Right lobe of liver (tissue), 6 donors: ENCODE data around the gene KCNAB1. TPM values are rescaled to one million over a fixed set of nuclear protein-coding genes. Genes with fewer than 3 reads are reported as not detected.
A peak's percentile ranks its signal among the peaks of the same experiment; 100 is the strongest.

Experiments used
- ATAC-seq, 4 donors: fragments of 200-7000 bp; cut with Tn5 transposase; one replicate each; pipeline ENCODE4 v1.9.1; 2020; ENCODE audit warnings: mild to moderate bottlenecking in 4 of 4, moderate library complexity in 4 of 4
- DNase-seq, 3 donors: peaks; one replicate each; pipeline ENCODE4 v3.0.0-alpha.2; 2020
- H3K27ac ChIP-seq, 3 donors: fragments of 200-600 bp; one replicate each; pipeline ENCODE4 v1.8.0; 2022
- H3K27me3 ChIP-seq, 2 donors: fragments of 200-600 bp; one replicate each; pipeline ENCODE4 v1.8.0; 2022
- H3K36me3 ChIP-seq, 4 donors: fragments of 200-600 bp; sonication (generic) in 1 of 4; one replicate each; pipeline versions ENCODE4 v1.5.1 to v1.8.0; 2017 to 2022; ENCODE audit warnings: control low read depth in 1 of 4
- H3K4me1 ChIP-seq, 4 donors: fragments of 200-600 bp; sonication (generic) in 1 of 4; one replicate each; pipeline versions ENCODE4 v1.5.1 to v1.8.0; 2017 to 2022; ENCODE audit warnings: control low read depth in 1 of 4
- H3K4me3 ChIP-seq, 3 donors: fragments of 200-600 bp; one replicate each; pipeline ENCODE4 v1.8.0; 2022
- H3K9me3 ChIP-seq, 4 donors: fragments of 200-600 bp; sonication (generic) in 1 of 4; one replicate each; pipeline versions ENCODE4 v1.5.1 to v1.8.0; 2017 to 2022; ENCODE audit warnings: control low read depth in 1 of 4
- POLR2A ChIP-seq: fragments of 450-650 bp; IDR thresholded peaks from one replicate; pipeline ENCODE4 v1.6.1; 2017; ENCODE audit warnings: antibody characterized with exemption, mild to moderate bottlenecking
- WGBS: methylation state at CpG from one replicate; pipeline ENCODE4 v1.1.6; 2018; ENCODE audit warnings: low coverage, low lambda C conversion rate; ENCODE audit not compliant: insufficient coverage; ENCODE audit errors: missing lambda C conversion rate; 5-methylcytosine and 5-hydroxymethylcytosine counted together
- intact Hi-C, 2 donors: fragments of 100-400 bp; cut with DNase I; formaldehyde crosslinking; loops; one replicate each; pipeline versions ENCODE4 v1.11.2 to v1.14.1; 2022
- total RNA-seq, 6 experiments: library from RNA; depleted of rRNA in 2 of 6; stranded (reverse); fragments of >200 nt in 2 of 6; fragmentation: NEBNext Ultra II Directional in 3 of 6; extraction: Animal tissue kit (Norgen Biotek cat#: 25700) in 3 of 6; gene quantifications; one replicate each; pipeline versions ENCODE4 v1.1.0 to v1.2.4, GENCODE V29; 2016 to 2023
- TF ChIP-seq, protein P1 (sequence below), 4 donors: fragments of 200-600 bp in 3 of 4; fragments of 450-650 bp in 1 of 4; IDR thresholded peaks; one replicate each; pipeline versions ENCODE4 v1.5.1 to v1.8.0; 2016 to 2022; ENCODE audit warnings: antibody characterized with exemption in 4 of 4, mild to moderate bottlenecking in 2 of 4
- donor health status: DM: no; HTN: yes; CAD: no.
- donor health status: DM: no; HTN: no; CAD: no.
- donor health status: DM: no; HTN: no; CAD: no.
- donor health status: DM: no; HTN: yes; CAD: no.
- donor health status: DM: no; HTN: yes; CAD: no.

The KCNAB1 gene
- total RNA-seq, 6 experiments from 2014 or later = 0.15 to 1.8 (median 0.64) TPM; not detected in 2

DNA sequence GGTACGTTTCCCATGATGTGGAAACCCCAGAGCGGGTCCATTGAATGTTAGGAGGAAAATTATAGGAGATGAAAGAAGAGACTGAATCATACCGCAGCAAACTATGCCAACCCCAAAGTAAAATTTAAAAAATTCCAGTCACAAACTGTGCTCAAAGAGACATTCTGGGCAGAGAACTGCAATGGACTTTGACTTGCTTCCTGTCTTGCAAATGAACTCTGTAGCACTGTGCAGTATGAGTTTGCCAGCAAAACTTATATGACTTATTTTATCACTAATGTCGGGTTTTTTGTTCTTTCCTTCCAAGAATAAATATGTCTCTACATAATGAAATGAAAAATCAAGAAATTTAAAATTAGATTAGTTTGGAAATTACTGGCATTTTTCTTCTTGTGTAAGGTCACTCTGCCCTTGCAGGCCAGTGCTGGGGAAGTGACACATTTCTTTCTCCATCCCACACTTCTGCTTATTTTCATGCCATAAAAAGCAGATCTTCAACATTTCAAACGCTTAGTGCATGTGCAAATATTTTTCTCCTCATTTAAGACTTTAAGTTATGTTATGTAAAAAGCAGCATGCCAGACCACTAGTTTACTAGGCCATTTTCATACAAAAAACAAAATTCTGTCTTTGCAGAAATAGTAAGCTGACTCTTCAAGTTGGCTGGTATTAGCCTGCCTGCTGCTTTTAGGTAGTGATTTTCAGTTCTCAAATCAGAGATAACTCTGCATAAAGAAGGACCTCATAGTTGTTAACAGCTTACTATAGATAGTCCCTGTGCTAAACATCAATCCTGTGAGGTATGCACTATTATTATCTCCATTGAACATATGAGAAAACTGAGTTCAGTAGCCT is 466.8 kb downstream of the KCNAB1 start:
- Histone ChIP-seq H3K36me3 (no peaks in the 10 kb centered on the region), H3K27me3 (no peaks in the 10 kb centered on the region), H3K4me3 (no peak overlapping the region), H3K4me1 (peaks cover 0 to 11% (median 0%) of the 10 kb centered on the region in 4 donors), H3K9me3 (no peaks in the 10 kb centered on the region), H3K27ac (no peak overlapping the region)
- TF ChIP-seq, protein P1, sequence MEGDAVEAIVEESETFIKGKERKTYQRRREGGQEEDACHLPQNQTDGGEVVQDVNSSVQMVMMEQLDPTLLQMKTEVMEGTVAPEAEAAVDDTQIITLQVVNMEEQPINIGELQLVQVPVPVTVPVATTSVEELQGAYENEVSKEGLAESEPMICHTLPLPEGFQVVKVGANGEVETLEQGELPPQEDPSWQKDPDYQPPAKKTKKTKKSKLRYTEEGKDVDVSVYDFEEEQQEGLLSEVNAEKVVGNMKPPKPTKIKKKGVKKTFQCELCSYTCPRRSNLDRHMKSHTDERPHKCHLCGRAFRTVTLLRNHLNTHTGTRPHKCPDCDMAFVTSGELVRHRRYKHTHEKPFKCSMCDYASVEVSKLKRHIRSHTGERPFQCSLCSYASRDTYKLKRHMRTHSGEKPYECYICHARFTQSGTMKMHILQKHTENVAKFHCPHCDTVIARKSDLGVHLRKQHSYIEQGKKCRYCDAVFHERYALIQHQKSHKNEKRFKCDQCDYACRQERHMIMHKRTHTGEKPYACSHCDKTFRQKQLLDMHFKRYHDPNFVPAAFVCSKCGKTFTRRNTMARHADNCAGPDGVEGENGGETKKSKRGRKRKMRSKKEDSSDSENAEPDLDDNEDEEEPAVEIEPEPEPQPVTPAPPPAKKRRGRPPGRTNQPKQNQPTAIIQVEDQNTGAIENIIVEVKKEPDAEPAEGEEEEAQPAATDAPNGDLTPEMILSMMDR (IDR thresholded peaks at IDR 0.05) = no peak
- no peak for TF ChIP-seq POLR2A
- DNase-seq = no peak
- intact Hi-C loops = no loop called here
- 47% methylated on average over 5 of the region's 5 CpGs for WGBS
- peak; percentile 55 to 94 (median 78) for ATAC-seq

DNA sequence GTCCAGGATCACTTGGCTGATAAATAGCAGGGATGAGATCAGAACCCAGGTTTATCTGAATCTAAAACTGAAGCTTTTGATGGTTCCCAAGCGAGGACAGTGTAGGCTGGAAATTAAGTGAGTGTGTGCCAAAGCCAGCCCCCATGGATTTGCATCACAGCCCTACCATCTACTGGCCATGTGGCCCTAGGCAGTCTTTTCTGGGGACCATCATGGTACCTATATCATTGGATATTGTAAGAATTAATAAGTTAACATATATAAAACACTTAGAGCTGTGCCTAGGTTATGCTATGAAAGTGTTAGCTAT is 467.3 kb downstream of the KCNAB1 start:
- Histone ChIP-seq H3K27ac (no peak overlapping the region), H3K4me3 (no peak overlapping the region), H3K4me1 (peaks cover 0 to 11% (median 0%) of the 10 kb centered on the region in 4 donors), H3K9me3 (no peaks in the 10 kb centered on the region), H3K27me3 (no peaks in the 10 kb centered on the region), H3K36me3 (no peaks in the 10 kb centered on the region)
- DNase-seq (no peak), ATAC-seq (no peak)
- WGBS = 63% methylated on average over 1 of the region's 1 CpG
- no peak for TF ChIP-seq POLR2A
- TF ChIP-seq, protein P1 (IDR thresholded peaks at IDR 0.05) = no peak
- intact Hi-C loops = no loop called here

Other genes with a start within 250 kb of the KCNAB1 start
- gene GMPS, start 249.9 kb upstream of the KCNAB1 start, total RNA-seq = 10 to 100 TPM; 13.3 to 24.3 (median 20.4) TPM